ENCODE measurements around the gene SYDE2. TPM values are rescaled to one million over a fixed set of nuclear protein-coding genes. Genes with fewer than 3 reads are reported as not detected.

SYDE2 gene
- total RNA-seq, 1 donor from 2014 or later = 41.7 TPM

- Mint-ChIP-seq H3K27me3 (ENCODE audit: low read depth) (no peaks in the 10 kb centered on the region), H3K4me3 (no peak overlapping the region), H3K9me3 (no peaks in the 10 kb centered on the region), H3K27ac (no peak overlapping the region), H3K4me1 (peaks cover 7% of the 10 kb centered on the region), H3K36me3 (peaks cover 19% of the 10 kb centered on the region)
- TF ChIP-seq, protein P1, sequence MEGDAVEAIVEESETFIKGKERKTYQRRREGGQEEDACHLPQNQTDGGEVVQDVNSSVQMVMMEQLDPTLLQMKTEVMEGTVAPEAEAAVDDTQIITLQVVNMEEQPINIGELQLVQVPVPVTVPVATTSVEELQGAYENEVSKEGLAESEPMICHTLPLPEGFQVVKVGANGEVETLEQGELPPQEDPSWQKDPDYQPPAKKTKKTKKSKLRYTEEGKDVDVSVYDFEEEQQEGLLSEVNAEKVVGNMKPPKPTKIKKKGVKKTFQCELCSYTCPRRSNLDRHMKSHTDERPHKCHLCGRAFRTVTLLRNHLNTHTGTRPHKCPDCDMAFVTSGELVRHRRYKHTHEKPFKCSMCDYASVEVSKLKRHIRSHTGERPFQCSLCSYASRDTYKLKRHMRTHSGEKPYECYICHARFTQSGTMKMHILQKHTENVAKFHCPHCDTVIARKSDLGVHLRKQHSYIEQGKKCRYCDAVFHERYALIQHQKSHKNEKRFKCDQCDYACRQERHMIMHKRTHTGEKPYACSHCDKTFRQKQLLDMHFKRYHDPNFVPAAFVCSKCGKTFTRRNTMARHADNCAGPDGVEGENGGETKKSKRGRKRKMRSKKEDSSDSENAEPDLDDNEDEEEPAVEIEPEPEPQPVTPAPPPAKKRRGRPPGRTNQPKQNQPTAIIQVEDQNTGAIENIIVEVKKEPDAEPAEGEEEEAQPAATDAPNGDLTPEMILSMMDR (IDR thresholded peaks at IDR 0.05; ENCODE audit: unreplicated experiment) = no peak
- DNase-seq (ENCODE audit: low spot score in 2 of 2, unreplicated experiment in 2 of 2) = no peak
These were observed 41.9 kb downstream of the SYDE2 start for GRCh38 chr1:85158910-85159309.

GRCh38 chr1:85157436-85157835, 43.4 kb downstream of the SYDE2 start:
- Mint-ChIP-seq H3K27me3 (ENCODE audit: low read depth) (no peaks in the 10 kb centered on the region), H3K9me3 (no peaks in the 10 kb centered on the region), H3K36me3 (peaks cover 14% of the 10 kb centered on the region), H3K27ac (no peak overlapping the region), H3K4me3 (no peak overlapping the region), H3K4me1 (peaks cover 12% of the 10 kb centered on the region)
- TF ChIP-seq, protein P1 (IDR thresholded peaks at IDR 0.05; ENCODE audit: unreplicated experiment) = no peak
- DNase-seq (ENCODE audit: low spot score in 2 of 2, unreplicated experiment in 2 of 2) = no peak

- Mint-ChIP-seq H3K4me3 (no peak overlapping the region), H3K27me3 (ENCODE audit: low read depth) (no peaks in the 10 kb centered on the region), H3K36me3 (peaks cover 3% of the 10 kb centered on the region), H3K9me3 (peaks cover under 1% of the 10 kb centered on the region), H3K27ac (no peak overlapping the region), H3K4me1 (peaks cover 28% of the 10 kb centered on the region)
- no peak for DNase-seq (ENCODE audit: low spot score in 2 of 2, unreplicated experiment in 2 of 2)
- TF ChIP-seq, protein P1 (IDR thresholded peaks at IDR 0.05; ENCODE audit: unreplicated experiment) = no peak
These were observed 47.5 kb downstream of the SYDE2 start for GRCh38 chr1:85153149-85153891.

DNA sequence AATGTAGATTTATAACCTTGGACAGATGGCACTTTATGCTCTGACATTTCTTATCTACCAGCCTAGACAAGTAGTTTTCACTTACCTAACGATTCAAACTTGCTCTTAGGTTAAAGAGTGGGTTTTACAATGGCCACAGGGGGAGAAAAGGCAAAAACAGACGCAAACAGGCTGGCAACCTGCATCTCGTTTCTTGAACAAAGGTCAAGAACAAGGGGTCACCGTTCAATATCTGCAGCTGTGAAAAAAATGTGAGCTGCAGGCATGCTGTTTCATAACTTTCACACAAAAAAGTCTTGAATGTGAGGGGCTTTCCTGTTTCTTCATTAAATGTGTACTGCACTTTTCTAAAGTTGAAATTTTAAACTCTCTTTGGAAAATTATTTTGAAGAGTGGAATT, 49.4 kb downstream of the SYDE2 start:
- Mint-ChIP-seq H3K36me3 (peaks cover 7% of the 10 kb centered on the region), H3K9me3 (peaks cover 9% of the 10 kb centered on the region), H3K27ac (no peak overlapping the region), H3K4me3 (no peak overlapping the region), H3K4me1 (peaks cover 30% of the 10 kb centered on the region), H3K27me3 (ENCODE audit: low read depth) (no peaks in the 10 kb centered on the region)
- TF ChIP-seq, protein P1 (IDR thresholded peaks at IDR 0.05; ENCODE audit: unreplicated experiment) = no peak
- DNase-seq (ENCODE audit: low spot score in 2 of 2, unreplicated experiment in 2 of 2) = no peak

DNA sequence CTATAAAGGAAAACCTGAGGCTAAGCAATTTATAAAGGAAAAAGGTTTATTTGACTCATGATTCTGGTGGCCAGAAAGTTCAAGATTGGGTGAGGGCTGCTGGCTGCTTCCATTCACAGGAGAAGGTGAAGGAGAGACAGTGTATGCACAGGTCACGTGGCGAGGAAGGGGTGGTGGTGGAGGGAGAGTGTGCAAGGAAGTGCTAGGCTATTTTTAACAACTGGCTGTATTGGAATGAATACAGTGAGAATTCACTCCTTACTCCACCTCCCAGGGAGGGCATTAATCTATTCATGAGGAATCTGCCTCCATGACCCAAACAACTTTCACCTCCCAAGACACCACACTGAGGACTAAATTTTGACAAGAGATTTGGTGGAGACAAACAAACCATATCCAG, 51.0 kb downstream of the SYDE2 start:
- Mint-ChIP-seq H3K36me3 (peaks cover 7% of the 10 kb centered on the region), H3K4me1 (peaks cover 31% of the 10 kb centered on the region), H3K9me3 (peaks cover 12% of the 10 kb centered on the region), H3K27me3 (ENCODE audit: low read depth) (no peaks in the 10 kb centered on the region), H3K4me3 (no peak overlapping the region), H3K27ac (peak overlapping the region; percentile 13)
- DNase-seq (ENCODE audit: low spot score in 2 of 2, unreplicated experiment in 2 of 2) = no peak
- TF ChIP-seq, protein P1 (IDR thresholded peaks at IDR 0.05; ENCODE audit: unreplicated experiment) = no peak

All from mesothelial cell of epicardium (in vitro differentiated cells).